HG02678 (cell line): ENCODE data around the gene GPSM3.
"Not testable (repeated sequence)": the region's sequence is repeated elsewhere in the genome, so short reads cannot be mapped to it uniquely, and the experiment has no call there.

Experiments used
- ATAC-seq: cut with Tn5 transposase; IDR thresholded peaks from one replicate; pipeline ENCODE4 v1.9.1; 2021; ENCODE audit warnings: mild to moderate bottlenecking, moderate library complexity; ENCODE audit not compliant: unreplicated experiment

GPSM3 gene

GRCh38 chr6:32152769-32153563 is 39.5 kb downstream of the GPSM3 start:
- ATAC-seq = no peak

- no peak for ATAC-seq
Observed at GRCh38 chr6:32151863-32152768, 40.3 kb downstream of the GPSM3 start, which contains the start of gene PRRT1. TSS of gene PRRT1 (minus strand) at chr6:32151939. CDS start at chr6:32151827, 112 bp downstream.

- no peak for ATAC-seq
Observed at GRCh38 chr6:32151181-32151862, 41.1 kb downstream of the GPSM3 start.

GRCh38 chr6:32149932-32150870 is 42.2 kb downstream of the GPSM3 start:
- ATAC-seq = no peak

GRCh38 chr6:32149092-32149755 is 43.2 kb downstream of the GPSM3 start:
- ATAC-seq = no peak

GRCh38 chr6:32148289-32149091 is 44.0 kb downstream of the GPSM3 start:
- no peak for ATAC-seq

GRCh38 chr6:32147401-32148132 is 44.9 kb downstream of the GPSM3 start:
- ATAC-seq = no peak

GRCh38 chr6:32146687-32147086 is 45.8 kb downstream of the GPSM3 start:
- ATAC-seq = no peak

GRCh38 chr6:32146287-32146686 is 46.2 kb downstream of the GPSM3 start:
- no peak for ATAC-seq

- not testable (repeated sequence) for ATAC-seq
Observed at GRCh38 chr6:32144238-32144637, 48.2 kb downstream of the GPSM3 start.
